Measurements from ENCODE around the gene RGS3. TPM values are rescaled to one million over a fixed set of nuclear protein-coding genes. Genes with fewer than 3 reads are reported as not detected.

RGS3 gene
- total RNA-seq, 4 donors from 2014 or later = 43.9 to 122 (median 72.7) TPM

DNA sequence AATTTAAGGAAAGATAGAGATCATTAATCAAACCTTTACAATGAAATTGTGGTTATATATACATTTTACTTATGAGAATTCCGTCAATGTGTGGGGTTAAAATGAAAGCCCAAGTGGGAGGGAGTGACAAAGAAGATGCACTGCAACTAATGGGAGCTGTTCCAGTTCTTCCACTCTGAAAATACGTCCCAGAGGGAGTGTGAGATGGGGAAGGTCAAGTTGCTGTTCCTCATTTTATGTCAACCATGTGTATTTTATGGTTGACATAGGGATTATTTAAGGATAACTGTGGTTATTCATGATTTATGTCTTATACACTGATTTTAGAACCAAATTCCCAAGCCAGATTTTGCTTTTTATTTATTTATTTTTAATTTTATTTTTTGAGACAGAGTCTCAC lies 14.2 kb upstream of the RGS3 start:
- TF ChIP-seq, protein P1, sequence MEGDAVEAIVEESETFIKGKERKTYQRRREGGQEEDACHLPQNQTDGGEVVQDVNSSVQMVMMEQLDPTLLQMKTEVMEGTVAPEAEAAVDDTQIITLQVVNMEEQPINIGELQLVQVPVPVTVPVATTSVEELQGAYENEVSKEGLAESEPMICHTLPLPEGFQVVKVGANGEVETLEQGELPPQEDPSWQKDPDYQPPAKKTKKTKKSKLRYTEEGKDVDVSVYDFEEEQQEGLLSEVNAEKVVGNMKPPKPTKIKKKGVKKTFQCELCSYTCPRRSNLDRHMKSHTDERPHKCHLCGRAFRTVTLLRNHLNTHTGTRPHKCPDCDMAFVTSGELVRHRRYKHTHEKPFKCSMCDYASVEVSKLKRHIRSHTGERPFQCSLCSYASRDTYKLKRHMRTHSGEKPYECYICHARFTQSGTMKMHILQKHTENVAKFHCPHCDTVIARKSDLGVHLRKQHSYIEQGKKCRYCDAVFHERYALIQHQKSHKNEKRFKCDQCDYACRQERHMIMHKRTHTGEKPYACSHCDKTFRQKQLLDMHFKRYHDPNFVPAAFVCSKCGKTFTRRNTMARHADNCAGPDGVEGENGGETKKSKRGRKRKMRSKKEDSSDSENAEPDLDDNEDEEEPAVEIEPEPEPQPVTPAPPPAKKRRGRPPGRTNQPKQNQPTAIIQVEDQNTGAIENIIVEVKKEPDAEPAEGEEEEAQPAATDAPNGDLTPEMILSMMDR (IDR thresholded peaks at IDR 0.05) = no peak
- no peak for TF ChIP-seq POLR2AphosphoS5 (IDR thresholded peaks at IDR 0.05)
- no peak for TF ChIP-seq EP300 (IDR thresholded peaks at IDR 0.05)
- TF ChIP-seq POLR2A (IDR thresholded peaks at IDR 0.05) = no peak
- no peak for ATAC-seq
- no peaks in the 10 kb centered on the region for H3K9me3 ChIP-seq
- no peak overlapping the region for H3K4me3 ChIP-seq
- H3K36me3 ChIP-seq = no peaks in the 10 kb centered on the region
- no peak overlapping the region for H3K27ac ChIP-seq
- peaks cover 0 to 34% (median 2%) of the 10 kb centered on the region in 3 donors for H3K4me1 ChIP-seq
- WGBS, 2 donors (ENCODE audit: low coverage in 1 of 2) = 50 to 63% methylated on average over 2 of the region's 2 CpGs
- no peaks in the 10 kb centered on the region for H3K27me3 ChIP-seq

DNA sequence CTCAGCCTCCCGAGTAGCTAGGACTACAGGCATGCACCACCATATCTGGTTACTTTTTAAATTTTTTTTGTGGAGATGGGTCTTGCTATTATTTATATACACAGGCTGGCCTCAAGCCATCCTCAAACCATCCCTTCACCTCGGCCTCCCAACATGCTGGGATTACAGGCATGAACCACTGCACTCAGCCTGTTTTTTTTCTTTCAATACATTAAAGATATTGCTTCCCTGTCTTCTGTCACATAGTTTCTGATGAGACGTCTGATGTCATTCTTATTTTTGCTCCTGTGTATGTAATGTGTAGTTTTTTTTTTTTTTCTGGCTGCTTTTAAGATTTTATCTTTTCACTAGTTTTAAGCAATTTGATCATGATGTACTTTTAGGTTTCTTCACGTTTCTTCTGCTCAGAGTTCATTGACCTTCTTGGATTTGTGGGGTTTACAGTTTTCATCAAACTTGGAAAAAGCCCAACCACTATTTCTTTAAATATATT lies 11.4 kb upstream of the RGS3 start:
- no peak overlapping the region for H3K4me3 ChIP-seq
- H3K9me3 ChIP-seq = no peaks in the 10 kb centered on the region
- H3K27me3 ChIP-seq = no peaks in the 10 kb centered on the region
- no peaks in the 10 kb centered on the region for H3K36me3 ChIP-seq
- TF ChIP-seq POLR2A (IDR thresholded peaks at IDR 0.05) (no peak), POLR2AphosphoS5 (IDR thresholded peaks at IDR 0.05) (no peak), EP300 (IDR thresholded peaks at IDR 0.05) (no peak)
- peaks cover 17 to 56% (median 21%) of the 10 kb centered on the region in 3 donors for H3K4me1 ChIP-seq
- no peak for ATAC-seq
- no peak overlapping the region for H3K27ac ChIP-seq
- WGBS, 2 donors (ENCODE audit: low coverage in 1 of 2) = 63 to 74% methylated on average over 4 of the region's 4 CpGs

DNA sequence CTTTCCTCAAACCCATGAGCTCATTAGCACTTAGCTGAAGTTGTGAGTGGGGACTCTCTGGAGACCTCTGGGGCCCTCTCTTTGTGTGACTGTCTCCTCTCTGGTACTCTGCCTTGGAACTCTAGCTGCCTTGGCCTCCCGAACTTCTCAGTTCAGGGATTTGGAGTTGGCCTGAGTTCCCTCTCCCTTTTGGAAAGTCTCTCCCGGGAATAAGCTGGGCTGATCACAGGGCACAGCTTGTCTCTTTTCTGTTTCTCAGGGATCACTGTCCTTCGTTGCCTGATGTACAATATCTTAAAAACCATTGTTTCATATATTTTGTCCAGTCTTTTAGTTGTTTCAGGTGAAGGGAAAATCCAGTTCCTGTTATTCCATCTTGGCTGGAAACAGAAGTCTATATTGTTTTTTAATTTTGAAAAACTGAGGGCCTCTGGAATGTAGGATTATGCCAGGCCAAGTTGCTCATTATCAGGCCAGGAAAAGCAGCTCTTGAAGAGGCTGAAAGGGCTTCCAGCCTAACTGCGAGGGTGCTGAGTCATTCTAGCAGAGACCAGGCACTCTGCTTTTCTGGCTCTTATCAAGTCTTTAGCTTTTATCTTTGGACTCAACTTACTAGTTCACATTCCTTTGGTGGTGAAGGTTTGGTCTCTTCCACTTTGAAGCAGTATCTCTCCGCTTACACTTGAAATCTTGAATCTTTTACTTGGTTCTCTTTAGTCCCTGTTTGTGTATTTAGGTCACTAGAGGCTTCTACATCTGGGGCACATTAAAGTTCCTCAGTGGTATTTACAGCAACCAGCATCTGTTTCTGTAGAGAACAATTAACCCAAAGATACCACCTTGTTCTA lies 8.4 kb upstream of the RGS3 start:
- Histone ChIP-seq H3K27me3 (no peaks in the 10 kb centered on the region), H3K27ac (peak overlapping the region; percentile 76 to 89 (median 88)), H3K36me3 (no peaks in the 10 kb centered on the region), H3K9me3 (no peaks in the 10 kb centered on the region), H3K4me3 (no peak overlapping the region), H3K4me1 (peaks cover 17 to 42% (median 21%) of the 10 kb centered on the region in 3 donors)
- ATAC-seq = peak; percentile 92
- TF ChIP-seq, protein P1 (IDR thresholded peaks at IDR 0.05) = no peak
- TF ChIP-seq POLR2A (IDR thresholded peaks at IDR 0.05) (no peak), EP300 (IDR thresholded peaks at IDR 0.05) (no peak), POLR2AphosphoS5 (IDR thresholded peaks at IDR 0.05) (peak; percentile 60)
- 8 to 36% methylated on average over 3 to 5 of the region's 5 CpGs for WGBS, 2 donors (ENCODE audit: low coverage in 1 of 2)

DNA sequence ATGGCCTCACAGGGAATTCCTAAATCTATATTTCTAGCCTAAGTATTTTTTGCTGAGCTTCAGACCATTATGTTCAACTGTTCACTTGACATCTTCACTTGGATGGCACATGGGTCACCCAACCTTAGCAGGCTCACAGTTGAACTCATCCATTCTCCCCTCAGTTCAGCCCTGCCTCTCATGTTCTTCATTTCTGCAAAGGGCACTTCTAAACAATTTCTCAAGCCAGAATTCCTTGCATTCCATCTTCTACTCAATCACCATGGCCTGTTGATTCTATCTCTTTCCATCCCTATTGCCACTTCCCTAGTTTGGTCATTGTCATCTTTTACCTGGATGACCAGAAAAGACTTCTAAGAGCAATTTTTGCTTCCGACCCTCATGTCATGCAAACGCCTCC lies 7.3 kb upstream of the RGS3 start:
- Histone ChIP-seq H3K4me1 (peaks cover 17 to 38% (median 21%) of the 10 kb centered on the region in 3 donors), H3K27me3 (no peaks in the 10 kb centered on the region), H3K36me3 (no peaks in the 10 kb centered on the region), H3K27ac (peak overlapping the region; percentile 76 to 89 (median 88)), H3K4me3 (no peak overlapping the region), H3K9me3 (no peaks in the 10 kb centered on the region)
- no peak for ATAC-seq
- whole genome bisulfite sequencing, 2 donors (ENCODE audit: low coverage in 1 of 2) = 71 to 83% methylated on average over 2 of the region's 2 CpGs
- TF ChIP-seq, protein P1 (IDR thresholded peaks at IDR 0.05) = no peak
- TF ChIP-seq POLR2AphosphoS5 (IDR thresholded peaks at IDR 0.05) (no peak), EP300 (IDR thresholded peaks at IDR 0.05) (no peak), POLR2A (IDR thresholded peaks at IDR 0.05) (no peak)

DNA sequence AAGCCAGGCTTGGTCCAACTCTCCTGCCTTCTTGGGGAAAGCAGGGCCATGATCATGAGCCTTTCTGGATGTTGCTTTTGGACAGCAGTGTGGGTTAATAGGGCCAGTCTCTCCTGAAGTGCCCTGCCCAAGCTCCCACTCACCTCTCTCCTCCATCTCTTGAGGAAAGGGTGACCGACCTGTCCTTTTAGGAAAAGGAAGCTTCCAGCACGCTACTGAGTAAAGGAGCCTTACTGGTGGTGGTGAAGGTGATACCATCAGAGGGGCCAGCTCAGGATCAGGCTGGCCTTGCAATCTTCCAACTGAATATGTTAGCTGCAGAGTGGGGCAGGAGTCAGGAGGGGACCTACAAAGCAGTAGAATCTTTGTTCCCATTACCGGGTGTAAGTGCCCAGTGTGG lies 2.2 kb upstream of the RGS3 start:
- H3K4me1 ChIP-seq = peaks cover 3 to 40% (median 5%) of the 10 kb centered on the region in 3 donors
- WGBS, 2 donors (ENCODE audit: low coverage in 1 of 2) = 100% methylated on average over 1 of the region's 3 CpGs; no CpG with 5 or more reads in 1 of the 2 donors
- no peak overlapping the region for H3K4me3 ChIP-seq
- no peak for ATAC-seq
- no peaks in the 10 kb centered on the region for H3K27me3 ChIP-seq
- H3K27ac ChIP-seq = no peak overlapping the region
- TF ChIP-seq, protein P1 (IDR thresholded peaks at IDR 0.05) = no peak
- no peak for TF ChIP-seq EP300 (IDR thresholded peaks at IDR 0.05)
- TF ChIP-seq POLR2AphosphoS5 (IDR thresholded peaks at IDR 0.05) = no peak
- TF ChIP-seq POLR2A (IDR thresholded peaks at IDR 0.05) = no peak
- no peaks in the 10 kb centered on the region for H3K36me3 ChIP-seq
- H3K9me3 ChIP-seq = no peaks in the 10 kb centered on the region

Data from gastroesophageal sphincter (tissue), 4 donors.